GM20000 (cell line): Measurements from ENCODE around the gene TMEM248.

Experiments
- DNase-seq: peaks from one replicate; pipeline ENCODE4 v3.0.0; 2012; ENCODE audit warnings: low spot score
- TF ChIP-seq, protein P1 (sequence below): IDR thresholded peaks from 2 replicates; pipeline ENCODE4 v1.5.1; 2012; ENCODE audit warnings: mild to moderate bottlenecking, control low read depth; ENCODE audit errors: extremely low read depth, missing control alignments

The TMEM248 gene

DNA sequence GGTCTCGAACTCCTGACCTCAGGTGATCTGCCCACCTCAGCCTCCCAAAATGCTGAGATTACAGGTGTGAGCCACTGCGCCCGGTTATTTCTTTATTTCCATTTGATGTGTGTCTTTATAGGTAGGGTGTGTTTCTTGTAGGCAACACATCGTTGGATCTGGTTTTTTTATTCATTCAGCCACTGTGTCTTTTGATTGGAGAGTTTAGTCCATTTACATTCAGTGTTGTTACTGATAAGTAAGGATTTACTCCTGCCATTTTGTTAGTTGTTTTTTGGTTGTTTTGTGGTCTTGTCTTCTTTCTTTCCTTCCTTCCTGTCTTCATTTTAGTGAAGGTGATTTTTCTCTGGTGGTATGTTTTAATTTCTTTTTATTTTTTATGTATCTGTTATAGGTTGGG is 16.9 kb downstream of the TMEM248 start:
- no peak for DNase-seq
- TF ChIP-seq, protein P1, sequence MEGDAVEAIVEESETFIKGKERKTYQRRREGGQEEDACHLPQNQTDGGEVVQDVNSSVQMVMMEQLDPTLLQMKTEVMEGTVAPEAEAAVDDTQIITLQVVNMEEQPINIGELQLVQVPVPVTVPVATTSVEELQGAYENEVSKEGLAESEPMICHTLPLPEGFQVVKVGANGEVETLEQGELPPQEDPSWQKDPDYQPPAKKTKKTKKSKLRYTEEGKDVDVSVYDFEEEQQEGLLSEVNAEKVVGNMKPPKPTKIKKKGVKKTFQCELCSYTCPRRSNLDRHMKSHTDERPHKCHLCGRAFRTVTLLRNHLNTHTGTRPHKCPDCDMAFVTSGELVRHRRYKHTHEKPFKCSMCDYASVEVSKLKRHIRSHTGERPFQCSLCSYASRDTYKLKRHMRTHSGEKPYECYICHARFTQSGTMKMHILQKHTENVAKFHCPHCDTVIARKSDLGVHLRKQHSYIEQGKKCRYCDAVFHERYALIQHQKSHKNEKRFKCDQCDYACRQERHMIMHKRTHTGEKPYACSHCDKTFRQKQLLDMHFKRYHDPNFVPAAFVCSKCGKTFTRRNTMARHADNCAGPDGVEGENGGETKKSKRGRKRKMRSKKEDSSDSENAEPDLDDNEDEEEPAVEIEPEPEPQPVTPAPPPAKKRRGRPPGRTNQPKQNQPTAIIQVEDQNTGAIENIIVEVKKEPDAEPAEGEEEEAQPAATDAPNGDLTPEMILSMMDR, result no peak

DNA sequence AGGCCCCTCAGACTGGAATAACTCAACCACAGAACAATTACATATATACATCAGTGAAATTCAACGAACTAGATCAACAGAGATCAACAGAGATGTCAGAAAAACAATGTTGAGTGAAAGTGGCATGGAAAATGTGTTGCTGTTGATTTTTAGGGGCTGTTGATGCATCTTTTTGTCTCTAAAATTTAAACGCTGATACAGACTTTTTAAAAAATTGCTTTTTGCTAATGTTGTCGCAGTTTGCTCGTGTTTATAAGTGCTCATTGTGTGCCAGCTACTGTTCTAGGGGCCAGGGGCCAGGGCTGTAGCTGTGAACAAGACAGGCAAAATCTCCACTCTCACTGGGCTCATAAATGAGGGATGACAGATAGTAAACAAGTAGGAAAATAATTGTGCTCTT is 18.3 kb downstream of the TMEM248 start:
- no peak for DNase-seq
- TF ChIP-seq, protein P1, result no peak

DNA sequence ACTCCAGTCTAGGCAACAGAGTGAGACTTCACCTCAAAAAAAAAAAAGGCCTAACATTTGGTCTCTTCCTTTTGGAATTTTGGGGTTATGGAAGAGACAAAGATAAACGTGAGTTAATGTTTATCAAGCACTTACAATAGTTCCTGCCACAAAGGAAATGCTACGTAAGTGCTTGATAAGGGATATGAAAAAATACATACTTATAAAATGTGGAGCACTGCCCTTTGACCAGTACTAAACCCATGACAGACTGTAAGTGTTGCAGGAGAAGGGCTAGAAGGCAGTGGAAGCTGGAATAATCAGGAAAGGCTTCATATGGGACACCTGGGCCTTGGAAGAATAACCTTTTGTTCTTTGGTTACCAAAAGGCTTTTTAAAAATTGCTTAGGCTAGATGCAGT is 25.5 kb downstream of the TMEM248 start:
- TF ChIP-seq, protein P1, result no peak
- DNase-seq, result no peak

DNA sequence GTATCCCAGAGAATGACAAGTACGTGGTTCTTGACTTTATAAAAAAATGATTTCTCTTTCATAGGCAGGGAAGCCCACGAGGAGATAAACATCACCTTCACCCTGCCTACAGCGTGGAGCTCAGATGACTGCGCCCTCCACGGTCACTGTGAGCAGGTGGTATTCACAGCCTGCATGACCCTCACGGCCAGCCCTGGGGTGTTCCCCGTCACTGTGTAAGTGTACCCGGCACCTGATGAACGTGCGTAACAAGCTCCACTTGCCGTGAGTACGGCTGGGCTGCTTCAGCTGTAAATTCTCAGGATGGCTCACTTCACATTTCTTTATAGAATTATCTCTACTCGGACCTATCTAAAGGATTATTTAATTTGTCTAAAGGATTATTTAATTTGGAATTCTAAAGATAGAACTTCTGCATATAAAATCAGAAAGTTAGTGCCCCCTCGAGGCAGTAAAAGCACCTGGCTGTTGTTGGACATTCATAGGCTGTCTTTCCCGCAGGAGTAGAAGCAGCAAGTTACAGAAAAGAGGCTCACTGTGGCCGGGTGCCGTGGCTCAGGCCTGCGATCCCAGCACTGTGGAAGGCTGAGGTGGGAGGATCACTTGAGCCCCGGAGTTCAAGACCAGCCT is 27.6 kb downstream of the TMEM248 start:
- no peak for DNase-seq
- TF ChIP-seq, protein P1, result no peak

DNA sequence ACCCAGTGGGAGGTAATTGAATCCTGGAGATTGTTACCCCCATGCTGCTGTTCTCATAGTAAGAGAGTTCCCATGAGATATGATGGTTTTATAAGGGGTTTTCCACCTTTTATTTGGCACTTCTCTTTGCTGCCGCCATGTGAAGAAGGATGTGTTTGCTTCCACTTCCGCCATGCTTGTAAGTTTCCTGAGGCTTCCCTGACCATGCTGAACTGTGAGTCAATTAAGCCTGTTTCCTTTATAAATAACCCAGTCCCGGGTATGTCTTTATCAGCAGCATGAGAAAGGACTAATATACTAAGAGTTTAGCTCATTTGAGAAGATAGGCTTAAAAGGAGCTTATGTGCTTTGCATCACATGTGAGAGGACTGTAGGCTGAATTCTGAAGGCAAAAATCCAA is 29.3 kb downstream of the TMEM248 start:
- TF ChIP-seq, protein P1, result no peak
- no peak for DNase-seq

DNA sequence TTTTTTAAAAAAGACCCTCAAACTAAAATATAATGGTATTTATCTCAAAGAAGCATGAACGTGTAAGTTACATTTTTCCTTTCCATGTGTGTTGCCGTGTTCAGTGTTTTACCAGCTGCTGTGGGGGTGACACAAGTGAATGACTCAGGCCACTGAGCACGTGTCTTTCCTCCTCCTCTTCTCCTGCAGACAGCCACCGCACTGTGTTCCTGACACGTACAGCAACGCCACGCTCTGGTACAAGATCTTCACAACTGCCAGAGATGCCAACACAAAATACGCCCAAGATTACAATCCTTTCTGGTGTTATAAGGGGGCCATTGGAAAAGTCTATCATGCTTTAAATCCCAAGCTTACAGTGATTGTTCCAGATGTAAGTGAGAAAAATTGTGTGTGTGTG is 29.7 kb downstream of the TMEM248 start:
- TF ChIP-seq, protein P1, result no peak

DNA sequence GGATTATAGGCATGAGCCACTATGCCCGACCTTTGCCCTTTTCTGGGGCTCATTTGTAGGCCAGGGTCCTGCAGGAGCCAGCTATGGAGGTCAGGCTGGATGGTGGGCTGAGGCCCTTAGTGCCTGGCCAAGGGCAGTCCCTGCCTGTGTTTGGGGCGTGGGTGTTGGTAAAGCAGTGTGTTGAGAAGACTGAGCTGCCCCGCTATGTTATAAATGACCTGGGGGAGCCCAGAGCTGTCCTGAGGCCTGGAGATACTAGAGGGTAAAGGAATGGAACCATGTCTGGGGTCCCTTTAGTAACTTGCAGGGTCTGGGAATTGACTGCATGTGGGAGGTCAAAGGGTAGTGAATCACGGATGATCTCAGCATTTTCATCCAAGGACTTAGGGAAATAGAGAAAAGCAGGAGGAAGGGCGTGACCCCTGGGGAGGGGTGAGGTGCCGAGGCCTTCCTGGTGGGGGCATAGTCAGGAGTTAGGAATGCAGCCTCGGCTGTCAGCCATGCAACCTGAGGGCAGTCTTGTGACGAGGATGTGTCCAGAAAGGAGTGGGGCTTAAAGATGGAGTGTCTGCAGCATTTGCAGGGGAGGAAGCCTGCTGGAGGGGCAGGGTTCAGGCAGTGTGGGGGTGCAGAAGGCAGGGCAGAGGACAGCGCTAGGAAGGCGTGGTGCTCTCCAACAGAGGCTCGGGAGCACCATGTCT is 31.5 kb downstream of the TMEM248 start:
- no peak for DNase-seq
- TF ChIP-seq, protein P1, result no peak

More for the DNA sequence above, 29.7 kb downstream of the TMEM248 start:
- no peak for DNase-seq
